ENCODE results near the gene KRT36.

DNA sequence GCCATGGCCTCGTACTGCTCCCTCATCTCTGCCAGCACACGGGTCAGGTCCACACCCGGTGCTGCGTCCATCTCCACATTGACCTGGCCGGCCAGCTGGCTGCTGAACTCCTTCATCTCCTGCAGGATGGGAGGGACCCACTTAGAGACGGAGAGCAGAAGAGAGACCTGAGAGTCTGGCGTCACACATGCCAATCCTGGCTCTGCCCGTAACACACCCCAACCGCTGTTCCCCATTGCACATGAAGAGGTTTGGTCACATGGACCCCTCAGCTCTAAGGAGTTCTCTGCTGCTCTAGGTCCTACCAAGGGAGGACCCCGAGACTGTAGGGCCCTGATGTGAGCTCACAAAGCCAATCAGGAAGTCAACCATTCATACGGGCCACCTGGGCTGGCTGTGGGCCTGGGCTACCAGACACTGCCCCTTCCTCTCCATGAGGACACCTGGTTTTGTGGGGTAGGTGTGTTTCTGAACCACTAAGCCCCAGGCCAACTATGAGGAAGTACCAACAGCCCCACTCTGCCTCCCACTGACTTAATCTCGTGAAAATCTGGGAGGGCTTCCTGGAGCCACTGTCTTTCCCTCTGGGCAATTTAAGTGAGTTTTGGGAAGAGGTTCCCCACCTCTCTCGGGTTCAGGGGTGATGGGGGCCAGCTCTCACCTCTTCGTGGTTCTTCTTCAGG lies 26.6 kb upstream of the KRT36 start:
- TF ChIP-seq, protein P1, sequence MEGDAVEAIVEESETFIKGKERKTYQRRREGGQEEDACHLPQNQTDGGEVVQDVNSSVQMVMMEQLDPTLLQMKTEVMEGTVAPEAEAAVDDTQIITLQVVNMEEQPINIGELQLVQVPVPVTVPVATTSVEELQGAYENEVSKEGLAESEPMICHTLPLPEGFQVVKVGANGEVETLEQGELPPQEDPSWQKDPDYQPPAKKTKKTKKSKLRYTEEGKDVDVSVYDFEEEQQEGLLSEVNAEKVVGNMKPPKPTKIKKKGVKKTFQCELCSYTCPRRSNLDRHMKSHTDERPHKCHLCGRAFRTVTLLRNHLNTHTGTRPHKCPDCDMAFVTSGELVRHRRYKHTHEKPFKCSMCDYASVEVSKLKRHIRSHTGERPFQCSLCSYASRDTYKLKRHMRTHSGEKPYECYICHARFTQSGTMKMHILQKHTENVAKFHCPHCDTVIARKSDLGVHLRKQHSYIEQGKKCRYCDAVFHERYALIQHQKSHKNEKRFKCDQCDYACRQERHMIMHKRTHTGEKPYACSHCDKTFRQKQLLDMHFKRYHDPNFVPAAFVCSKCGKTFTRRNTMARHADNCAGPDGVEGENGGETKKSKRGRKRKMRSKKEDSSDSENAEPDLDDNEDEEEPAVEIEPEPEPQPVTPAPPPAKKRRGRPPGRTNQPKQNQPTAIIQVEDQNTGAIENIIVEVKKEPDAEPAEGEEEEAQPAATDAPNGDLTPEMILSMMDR (conservative IDR thresholded peaks at IDR 0.05) = no peak
- no peak for TF ChIP-seq ZFX (IDR thresholded peaks at IDR 0.05)
